ENCODE measurements around the gene ADNP2. TPM values are rescaled to one million over a fixed set of nuclear protein-coding genes. Genes with fewer than 3 reads are reported as not detected.

The ADNP2 gene
- total RNA-seq, 4 donors from 2014 or later = 16.0 to 30.1 (median 22.3) TPM

- Histone ChIP-seq H3K4me3 (no peak overlapping the region), H3K36me3 (peaks cover 0 to 41% (median 14%) of the 10 kb centered on the region in 4 donors), H3K27ac (no peak overlapping the region), H3K9me3 (no peaks in the 10 kb centered on the region), H3K4me1 (peaks cover 0 to 4% (median 0%) of the 10 kb centered on the region in 4 donors), H3K27me3 (no peaks in the 10 kb centered on the region)
- in situ Hi-C loops (cut with MboI; ENCODE audit: low pct_ligation_motif_present in 1 of 4, low pct_unique_long_range_greater_than_20kb in 1 of 4, low sequenced_read_pairs in 3 of 4) (no loop called here), intact Hi-C loops (cut with DNase I; ENCODE audit: low total_unique reads) (no loop called here)
- DNase-seq = no peak
- TF ChIP-seq CTCF (IDR thresholded peaks at IDR 0.05) (no peak), POLR2A (IDR thresholded peaks at IDR 0.05) (no peak), POLR2AphosphoS5 (IDR thresholded peaks at IDR 0.05) (no peak), EP300 (IDR thresholded peaks at IDR 0.05; ENCODE audit: low read depth) (no peak)
- 91 to 97% methylated on average over 4 to 14 of the region's 14 CpGs for WGBS, 2 donors (ENCODE audit: low coverage in 1 of 2)
Measured at GRCh38 chr18:80137137-80137536, 28.1 kb downstream of the ADNP2 start.

- intact Hi-C loops (cut with DNase I; ENCODE audit: low total_unique reads) (no loop called here), in situ Hi-C loops (cut with MboI; ENCODE audit: low pct_ligation_motif_present in 1 of 4, low pct_unique_long_range_greater_than_20kb in 1 of 4, low sequenced_read_pairs in 3 of 4) (no loop called here)
- no peak overlapping the region for H3K4me3 ChIP-seq
- H3K27ac ChIP-seq = no peak overlapping the region
- WGBS, 2 donors (ENCODE audit: low coverage in 1 of 2) = 95% methylated on average over 11 of the region's 12 CpGs; no CpG with 5 or more reads in 1 of the 2 donors
- H3K4me1 ChIP-seq = peaks cover 0 to 4% (median 0%) of the 10 kb centered on the region in 4 donors
- H3K9me3 ChIP-seq = no peaks in the 10 kb centered on the region
- TF ChIP-seq CTCF (IDR thresholded peaks at IDR 0.05) (no peak), POLR2A (IDR thresholded peaks at IDR 0.05) (no peak), POLR2AphosphoS5 (IDR thresholded peaks at IDR 0.05) (no peak), EP300 (IDR thresholded peaks at IDR 0.05; ENCODE audit: low read depth) (no peak)
- H3K36me3 ChIP-seq = peaks cover 0 to 41% (median 13%) of the 10 kb centered on the region in 4 donors
- H3K27me3 ChIP-seq = no peaks in the 10 kb centered on the region
- no peak for DNase-seq
Measured at GRCh38 chr18:80137976-80138375, 28.9 kb downstream of the ADNP2 start.

GRCh38 chr18:80140455-80140985 is 31.5 kb downstream of the ADNP2 start:
- peaks cover 0 to 17% (median 2%) of the 10 kb centered on the region in 4 donors for H3K4me1 ChIP-seq
- H3K9me3 ChIP-seq = no peaks in the 10 kb centered on the region
- 80 to 90% methylated on average over 1 to 5 of the region's 5 CpGs for WGBS, 2 donors (ENCODE audit: low coverage in 1 of 2)
- DNase-seq = no peak
- in situ Hi-C loops (cut with MboI; ENCODE audit: low pct_ligation_motif_present in 1 of 4, low pct_unique_long_range_greater_than_20kb in 1 of 4, low sequenced_read_pairs in 3 of 4) (no loop called here), intact Hi-C loops (cut with DNase I; ENCODE audit: low total_unique reads) (no loop called here)
- TF ChIP-seq POLR2AphosphoS5 (IDR thresholded peaks at IDR 0.05) = no peak
- no peak for TF ChIP-seq CTCF (IDR thresholded peaks at IDR 0.05)
- no peak for TF ChIP-seq POLR2A (IDR thresholded peaks at IDR 0.05)
- TF ChIP-seq EP300 (IDR thresholded peaks at IDR 0.05; ENCODE audit: low read depth) = no peak
- peaks cover 0 to 21% (median 6%) of the 10 kb centered on the region in 4 donors for H3K36me3 ChIP-seq
- H3K4me3 ChIP-seq = no peak overlapping the region
- no peaks in the 10 kb centered on the region for H3K27me3 ChIP-seq
- no peak overlapping the region for H3K27ac ChIP-seq

GRCh38 chr18:80143881-80144280 is 34.8 kb downstream of the ADNP2 start:
- Histone ChIP-seq H3K36me3 (no peaks in the 10 kb centered on the region), H3K27me3 (no peaks in the 10 kb centered on the region), H3K4me1 (peaks cover 0 to 27% (median 5%) of the 10 kb centered on the region in 4 donors), H3K4me3 (no peak overlapping the region), H3K27ac (no peak overlapping the region), H3K9me3 (no peaks in the 10 kb centered on the region)
- intact Hi-C loops (cut with DNase I; ENCODE audit: low total_unique reads) (no loop called here), in situ Hi-C loops (cut with MboI; ENCODE audit: low pct_ligation_motif_present in 1 of 4, low pct_unique_long_range_greater_than_20kb in 1 of 4, low sequenced_read_pairs in 3 of 4) (no loop called here)
- 28 to 38% methylated on average over 1 to 2 of the region's 2 CpGs for WGBS, 2 donors (ENCODE audit: low coverage in 1 of 2)
- no peak for TF ChIP-seq CTCF (IDR thresholded peaks at IDR 0.05)
- no peak for TF ChIP-seq POLR2AphosphoS5 (IDR thresholded peaks at IDR 0.05)
- TF ChIP-seq EP300 (IDR thresholded peaks at IDR 0.05; ENCODE audit: low read depth) = no peak
- TF ChIP-seq POLR2A (IDR thresholded peaks at IDR 0.05) = no peak
- DNase-seq = no peak

All from transverse colon (tissue), 4 donors.